Osteoblast (primary cell): Measurements from ENCODE around the gene PCDHB15. TPM values are rescaled to one million over a fixed set of nuclear protein-coding genes. Genes with fewer than 3 reads are reported as not detected.

ENCODE experiments used
- DNase-seq: peaks from one replicate; pipeline ENCODE4 v3.0.0; 2011; ENCODE audit warnings: low spot score, mixed read lengths; ENCODE audit not compliant: insufficient read length; ENCODE audit errors: missing footprints
- H2AFZ ChIP-seq: 2 replicates; pipeline ENCODE4 v1.6.0; 2011; ENCODE audit warnings: mild to moderate bottlenecking, low read length
- H3K27ac ChIP-seq: 2 replicates; pipeline ENCODE4 v1.5.1; 2011; ENCODE audit warnings: mild to moderate bottlenecking, low read depth, low read length, moderate library complexity
- H3K27me3 ChIP-seq: 2 replicates; pipeline ENCODE4 v1.6.0; 2012; ENCODE audit warnings: mild to moderate bottlenecking, control low read depth, inconsistent platforms, low read length, moderate library complexity; ENCODE audit not compliant: insufficient read depth
- H3K36me3 ChIP-seq: 2 replicates; pipeline ENCODE4 v1.5.1; 2011; ENCODE audit warnings: mild to moderate bottlenecking, low read length, control low read depth, moderate library complexity; ENCODE audit not compliant: insufficient read depth
- H3K4me1 ChIP-seq: 2 replicates; pipeline ENCODE4 v1.5.1; 2011; ENCODE audit warnings: mild to moderate bottlenecking, low read length, control low read depth, moderate library complexity; ENCODE audit not compliant: insufficient read depth
- H3K4me2 ChIP-seq: 2 replicates; pipeline ENCODE4 v1.6.0; 2011; ENCODE audit warnings: mild to moderate bottlenecking, low read length; ENCODE audit not compliant: insufficient read depth
- H3K4me3 ChIP-seq: fragments of 200-600 bp; sonication (generic); 3 replicates; pipeline ENCODE4 v1.5.1; 2012; ENCODE audit warnings: mild to moderate bottlenecking, low read length, inconsistent platforms; ENCODE audit not compliant: insufficient read depth
- H3K79me2 ChIP-seq: 2 replicates; pipeline ENCODE4 v1.6.0; 2012; ENCODE audit warnings: mild to moderate bottlenecking, low read length, control low read depth, inconsistent platforms; ENCODE audit not compliant: insufficient read depth
- H3K9me3 ChIP-seq: 2 replicates; pipeline ENCODE4 v1.5.1; 2011; ENCODE audit warnings: low read depth, low read length, control low read depth
- H4K20me1 ChIP-seq: 2 replicates; pipeline ENCODE4 v1.6.0; 2012; ENCODE audit warnings: mild to moderate bottlenecking, low read length, control low read depth; ENCODE audit not compliant: insufficient read depth
- CTCF ChIP-seq: IDR thresholded peaks from 2 replicates; pipeline ENCODE4 v1.5.1; 2011; ENCODE audit warnings: mild to moderate bottlenecking, low read depth, low read length, moderate library complexity; ENCODE audit errors: extremely low read depth
- total RNA-seq: library from RNA; depleted of rRNA; stranded (reverse); fragments of >200 nt; gene quantifications from 2 replicates; pipeline ENCODE4 v1.2.3, GENCODE V29; 2012

The PCDHB15 gene
- total RNA-seq, 1 donor = 1.1 TPM

DNA sequence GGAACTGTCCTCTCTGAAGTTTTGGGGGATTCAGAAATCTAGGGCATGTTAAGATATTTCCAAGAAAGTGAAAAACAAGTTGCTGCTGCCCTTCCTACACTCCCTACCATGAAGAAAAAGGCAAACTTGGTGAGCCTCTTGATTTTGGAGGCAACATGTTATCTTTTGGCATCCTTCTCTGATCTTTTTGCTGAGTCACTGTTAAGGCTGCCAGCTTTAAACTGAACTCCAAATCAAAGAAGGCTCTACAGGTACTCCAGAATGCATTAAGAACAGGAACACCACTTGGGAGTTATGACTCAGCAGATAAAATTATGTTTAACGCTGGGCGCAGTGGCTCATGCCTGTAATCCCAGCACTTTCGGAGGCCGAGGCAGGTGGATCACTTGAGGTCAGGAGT lies 24.0 kb downstream of the PCDHB15 start:
- Histone ChIP-seq H2AFZ (no peak overlapping the region), H3K27me3 (no peaks in the 10 kb centered on the region), H3K27ac (no peak overlapping the region), H3K4me3 (no peak overlapping the region), H3K4me1 (no peaks in the 10 kb centered on the region), H3K9me3 (peaks cover 12% of the 10 kb centered on the region), H3K79me2 (no peaks in the 10 kb centered on the region), H4K20me1 (no peaks in the 10 kb centered on the region), H3K4me2 (no peak overlapping the region), H3K36me3 (no peaks in the 10 kb centered on the region)
- DNase-seq = no peak
- TF ChIP-seq CTCF = no peak

- Histone ChIP-seq H3K4me1 (no peaks in the 10 kb centered on the region), H3K4me2 (no peak overlapping the region), H3K36me3 (no peaks in the 10 kb centered on the region), H3K79me2 (no peaks in the 10 kb centered on the region), H4K20me1 (no peaks in the 10 kb centered on the region), H3K27ac (no peak overlapping the region), H2AFZ (no peak overlapping the region), H3K27me3 (no peaks in the 10 kb centered on the region), H3K9me3 (no peaks in the 10 kb centered on the region), H3K4me3 (no peak overlapping the region)
- DNase-seq = no peak
- no peak for TF ChIP-seq CTCF
These were observed 27.7 kb downstream of the PCDHB15 start for GRCh38 chr5:141272906-141273305.

DNA sequence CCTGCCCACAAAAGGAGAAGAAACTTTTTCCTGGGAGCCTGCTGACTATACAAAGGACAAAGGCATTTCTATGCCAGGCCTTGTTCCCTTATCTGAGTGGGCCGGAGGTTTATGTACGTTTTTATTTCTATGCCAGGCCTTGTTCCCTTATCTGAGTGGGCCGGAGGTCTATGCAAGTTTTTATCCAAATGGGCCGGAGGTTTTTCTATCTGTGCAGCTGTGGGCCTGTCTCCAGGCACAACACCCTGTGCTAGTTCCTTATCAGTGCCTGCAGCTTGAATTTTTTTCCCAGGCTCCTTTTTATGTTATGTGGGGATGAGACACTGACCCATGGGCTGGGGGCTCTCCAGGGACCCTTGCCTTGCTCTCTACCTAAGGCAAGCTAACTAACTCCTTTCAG lies 53.2 kb downstream of the PCDHB15 start:
- no peak overlapping the region for H3K27ac ChIP-seq
- H3K79me2 ChIP-seq = peaks cover 2% of the 10 kb centered on the region
- no peaks in the 10 kb centered on the region for H3K27me3 ChIP-seq
- peaks cover 1% of the 10 kb centered on the region for H3K9me3 ChIP-seq
- DNase-seq = no peak
- H4K20me1 ChIP-seq = no peaks in the 10 kb centered on the region
- TF ChIP-seq CTCF = no peak
- no peaks in the 10 kb centered on the region for H3K36me3 ChIP-seq
- no peak overlapping the region for H3K4me2 ChIP-seq
- H3K4me3 ChIP-seq = no peak overlapping the region
- no peak overlapping the region for H2AFZ ChIP-seq
- no peaks in the 10 kb centered on the region for H3K4me1 ChIP-seq

Other genes starting within 250 kb of the PCDHB15 start
- not detected in 2 replicates for gene PCDHB1, start 194.0 kb upstream of the PCDHB15 start, total RNA-seq
- gene PCDHB2, start 150.8 kb upstream of the PCDHB15 start, total RNA-seq = 1.2 and 1.4 TPM in 2 replicates
- gene PCDHB3, start 144.9 kb upstream of the PCDHB15 start, total RNA-seq = 0.36 and 0.88 TPM in 2 replicates
- 1.1 and 1.2 TPM in 2 replicates for gene PCDHB4, start 123.6 kb upstream of the PCDHB15 start, total RNA-seq
- gene PCDHB5, start 110.2 kb upstream of the PCDHB15 start, total RNA-seq = 1.5 and 2.9 TPM in 2 replicates
- 0.59 and 0.72 TPM in 2 replicates for gene PCDHB6, start 95.3 kb upstream of the PCDHB15 start, total RNA-seq
- gene PCDHB7, start 72.8 kb upstream of the PCDHB15 start, total RNA-seq = 2.2 and 2.4 TPM in 2 replicates
- gene PCDHB8, start 67.6 kb upstream of the PCDHB15 start, total RNA-seq = 0.36 and 0.88 TPM in 2 replicates
- gene PCDHB16, start 63.0 kb upstream of the PCDHB15 start, total RNA-seq = 1.1 and 3.5 TPM in 2 replicates
- 1.2 and 1.8 TPM in 2 replicates for gene PCDHB9, start 58.2 kb upstream of the PCDHB15 start, total RNA-seq
- 2.2 and 2.7 TPM in 2 replicates for gene PCDHB10, start 53.0 kb upstream of the PCDHB15 start, total RNA-seq
- gene PCDHB11, start 45.8 kb upstream of the PCDHB15 start, total RNA-seq = 1.1 and 1.8 TPM in 2 replicates
- gene PCDHB12, start 36.7 kb upstream of the PCDHB15 start, total RNA-seq = 0.59 and 0.72 TPM in 2 replicates
- 2.1 and 2.2 TPM in 2 replicates for gene PCDHB13, start 31.5 kb upstream of the PCDHB15 start, total RNA-seq
- 2.7 and 2.9 TPM in 2 replicates for gene PCDHB14, start 22.1 kb upstream of the PCDHB15 start, total RNA-seq
- gene SLC25A2, start 58.7 kb downstream of the PCDHB15 start, total RNA-seq = 0.36 and 0.59 TPM in 2 replicates
- 44.2 and 48.1 TPM in 2 replicates for gene TAF7, start 75.4 kb downstream of the PCDHB15 start, total RNA-seq
- gene PCDHGA1, start 85.1 kb downstream of the PCDHB15 start, total RNA-seq = 1.1 and 1.5 TPM in 2 replicates
- gene PCDHGA2, start 93.4 kb downstream of the PCDHB15 start, total RNA-seq = 2.7 and 2.9 TPM in 2 replicates
- 2.4 and 2.9 TPM in 2 replicates for gene PCDHGA3, start 98.4 kb downstream of the PCDHB15 start, total RNA-seq
- 3.3 and 5.0 TPM in 2 replicates for gene PCDHGB1, start 104.7 kb downstream of the PCDHB15 start, total RNA-seq
- 6.8 and 6.9 TPM in 2 replicates for gene PCDHGA4, start 109.6 kb downstream of the PCDHB15 start, total RNA-seq
- 4.3 and 5.6 TPM in 2 replicates for gene PCDHGB2, start 114.6 kb downstream of the PCDHB15 start, total RNA-seq
- gene PCDHGA5, start 118.8 kb downstream of the PCDHB15 start, total RNA-seq = 2.5 and 2.7 TPM in 2 replicates
- gene PCDHGB3, start 124.8 kb downstream of the PCDHB15 start, total RNA-seq = 6.2 and 8.0 TPM in 2 replicates
- 5.0 and 5.1 TPM in 2 replicates for gene PCDHGA6, start 128.5 kb downstream of the PCDHB15 start, total RNA-seq
- gene PCDHGA7, start 137.3 kb downstream of the PCDHB15 start, total RNA-seq = 6.5 TPM in 2 replicates
- 14.1 and 15.9 TPM in 2 replicates for gene PCDHGB4, start 142.3 kb downstream of the PCDHB15 start, total RNA-seq
- gene PCDHGA8, start 147.2 kb downstream of the PCDHB15 start, total RNA-seq = 3.5 and 3.6 TPM in 2 replicates
- gene PCDHGB5, start 152.6 kb downstream of the PCDHB15 start, total RNA-seq = 21.5 and 24.2 TPM in 2 replicates
- 6.2 and 6.5 TPM in 2 replicates for gene PCDHGA9, start 157.4 kb downstream of the PCDHB15 start, total RNA-seq
- gene PCDHGB6, start 162.6 kb downstream of the PCDHB15 start, total RNA-seq = 6.2 and 8.0 TPM in 2 replicates
- gene PCDHGA10, start 167.6 kb downstream of the PCDHB15 start, total RNA-seq = 23.2 and 24.8 TPM in 2 replicates
- 18.5 and 19.2 TPM in 2 replicates for gene PCDHGB7, start 172.3 kb downstream of the PCDHB15 start, total RNA-seq
- gene PCDHGA11, start 175.7 kb downstream of the PCDHB15 start, total RNA-seq = 12.3 and 16.5 TPM in 2 replicates
- gene PCDHGA12, start 185.1 kb downstream of the PCDHB15 start, total RNA-seq = 20.6 and 33.6 TPM in 2 replicates
- gene PCDHGC3, start 230.6 kb downstream of the PCDHB15 start, total RNA-seq = 59.4 and 91.3 TPM in 2 replicates
- gene PCDHGC4, start 239.6 kb downstream of the PCDHB15 start, total RNA-seq = 2.9 and 3.8 TPM in 2 replicates
- gene PCDHGC5, start 243.7 kb downstream of the PCDHB15 start, total RNA-seq = 3.6 and 5.3 TPM in 2 replicates